DND-41 (cell line): ENCODE measurements around the gene CCR1.
A peak's percentile ranks its signal among the peaks of the same experiment; 100 is the strongest.

ENCODE experiments used
- ATAC-seq: fragments of 200-7000 bp; cut with Tn5 transposase; 3 replicates; pipeline ENCODE4 v1.9.1; 2021; ENCODE audit warnings: low read depth; ENCODE audit not compliant: insufficient read depth
- DNase-seq: peaks from one replicate; pipeline ENCODE4 v3.0.0-alpha.2; 2020
- H2AFZ ChIP-seq: 2 replicates; pipeline ENCODE4 v1.6.0; 2012; ENCODE audit warnings: low read depth, low read length
- H3K27ac ChIP-seq: 2 replicates; pipeline ENCODE4 v1.5.1; 2012; ENCODE audit warnings: low read length, inconsistent platforms
- H3K27me3 ChIP-seq: fragments of 200-600 bp; sonication (generic); 2 replicates; pipeline ENCODE4 v1.6.0; 2012; ENCODE audit warnings: low read length, mild to moderate bottlenecking, inconsistent platforms; ENCODE audit not compliant: insufficient read depth, poor library complexity
- H3K36me3 ChIP-seq: 2 replicates; pipeline ENCODE4 v1.5.1; 2012; ENCODE audit warnings: low read length, inconsistent platforms; ENCODE audit not compliant: insufficient read depth
- H3K4me1 ChIP-seq: 2 replicates; pipeline ENCODE4 v1.5.1; 2012; ENCODE audit warnings: mild to moderate bottlenecking, low read length; ENCODE audit not compliant: insufficient read depth
- H3K4me2 ChIP-seq: 2 replicates; pipeline ENCODE4 v1.6.0; 2012; ENCODE audit warnings: mild to moderate bottlenecking, moderate library complexity, low read length, inconsistent platforms; ENCODE audit not compliant: insufficient read depth
- H3K4me3 ChIP-seq, 2 experiments: fragments of 200-600 bp in 1 of 2; shearing (Covaris generic) in 1 of 2; 2 replicates each; pipeline ENCODE4 v1.5.1; 2012 to 2016; ENCODE audit warnings: inconsistent platforms in 2 of 2, low read length in 2 of 2, mild to moderate bottlenecking in 2 of 2, low read depth in 1 of 2, moderate library complexity in 1 of 2
- H3K79me2 ChIP-seq: 2 replicates; pipeline ENCODE4 v1.6.0; 2012; ENCODE audit warnings: low read length, inconsistent platforms; ENCODE audit not compliant: insufficient read depth
- H3K9ac ChIP-seq: 2 replicates; pipeline ENCODE4 v1.6.0; 2012; ENCODE audit warnings: low read depth, mild to moderate bottlenecking, inconsistent platforms, low read length, moderate library complexity
- H3K9me3 ChIP-seq: 2 replicates; pipeline ENCODE4 v1.5.1; 2012; ENCODE audit warnings: low read length, moderate library complexity, mild to moderate bottlenecking, inconsistent platforms; ENCODE audit not compliant: insufficient read depth, severe bottlenecking
- H4K20me1 ChIP-seq: 2 replicates; pipeline ENCODE4 v1.6.0; 2012; ENCODE audit warnings: low read length; ENCODE audit not compliant: insufficient read depth
- EZH2 ChIP-seq: IDR thresholded peaks from 3 replicates; pipeline ENCODE4 v1.6.1; 2012; ENCODE audit warnings: borderline replicate concordance, low read depth, mild to moderate bottlenecking, moderate library complexity, low read length, inconsistent platforms; ENCODE audit not compliant: severe bottlenecking
- TF ChIP-seq, protein P1 (sequence below): IDR thresholded peaks from 2 replicates; pipeline ENCODE4 v1.5.1; 2012; ENCODE audit warnings: borderline replicate concordance, low read length, moderate library complexity, mild to moderate bottlenecking; ENCODE audit not compliant: poor library complexity, severe bottlenecking; ENCODE audit errors: extremely low read depth

Gene CCR1

DNA sequence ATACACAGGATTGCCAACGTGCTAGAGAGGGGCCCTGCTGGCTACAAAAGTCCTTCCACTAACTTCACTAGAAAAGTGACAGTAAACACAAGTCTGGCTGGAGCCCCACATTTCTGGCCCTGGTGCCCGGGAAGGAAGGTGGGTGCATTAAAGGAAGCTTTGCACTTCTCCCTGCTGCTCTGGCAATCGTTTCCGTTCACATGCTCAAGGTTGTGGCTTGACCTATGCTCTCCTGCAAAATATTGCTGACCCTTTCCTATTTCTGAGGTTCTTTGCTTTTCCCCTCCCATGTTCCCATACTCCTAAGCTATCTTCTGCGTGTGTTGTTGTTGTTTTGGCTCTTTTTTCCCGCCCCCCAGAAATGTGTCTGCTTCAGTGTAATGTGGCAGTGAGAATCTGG is 25.1 kb upstream of the CCR1 start:
- H3K36me3 ChIP-seq = no peaks in the 10 kb centered on the region
- H2AFZ ChIP-seq = no peak overlapping the region
- DNase-seq (no peak), ATAC-seq (no peak)
- no peaks in the 10 kb centered on the region for H3K27me3 ChIP-seq
- no peaks in the 10 kb centered on the region for H3K4me1 ChIP-seq
- no peak overlapping the region for H3K4me2 ChIP-seq
- H4K20me1 ChIP-seq = no peaks in the 10 kb centered on the region
- TF ChIP-seq, protein P1, sequence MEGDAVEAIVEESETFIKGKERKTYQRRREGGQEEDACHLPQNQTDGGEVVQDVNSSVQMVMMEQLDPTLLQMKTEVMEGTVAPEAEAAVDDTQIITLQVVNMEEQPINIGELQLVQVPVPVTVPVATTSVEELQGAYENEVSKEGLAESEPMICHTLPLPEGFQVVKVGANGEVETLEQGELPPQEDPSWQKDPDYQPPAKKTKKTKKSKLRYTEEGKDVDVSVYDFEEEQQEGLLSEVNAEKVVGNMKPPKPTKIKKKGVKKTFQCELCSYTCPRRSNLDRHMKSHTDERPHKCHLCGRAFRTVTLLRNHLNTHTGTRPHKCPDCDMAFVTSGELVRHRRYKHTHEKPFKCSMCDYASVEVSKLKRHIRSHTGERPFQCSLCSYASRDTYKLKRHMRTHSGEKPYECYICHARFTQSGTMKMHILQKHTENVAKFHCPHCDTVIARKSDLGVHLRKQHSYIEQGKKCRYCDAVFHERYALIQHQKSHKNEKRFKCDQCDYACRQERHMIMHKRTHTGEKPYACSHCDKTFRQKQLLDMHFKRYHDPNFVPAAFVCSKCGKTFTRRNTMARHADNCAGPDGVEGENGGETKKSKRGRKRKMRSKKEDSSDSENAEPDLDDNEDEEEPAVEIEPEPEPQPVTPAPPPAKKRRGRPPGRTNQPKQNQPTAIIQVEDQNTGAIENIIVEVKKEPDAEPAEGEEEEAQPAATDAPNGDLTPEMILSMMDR = no peak
- no peak overlapping the region for H3K9ac ChIP-seq
- no peaks in the 10 kb centered on the region for H3K9me3 ChIP-seq
- no peak overlapping the region for H3K27ac ChIP-seq
- H3K4me3 ChIP-seq = no peak overlapping the region
- no peaks in the 10 kb centered on the region for H3K79me2 ChIP-seq

DNA sequence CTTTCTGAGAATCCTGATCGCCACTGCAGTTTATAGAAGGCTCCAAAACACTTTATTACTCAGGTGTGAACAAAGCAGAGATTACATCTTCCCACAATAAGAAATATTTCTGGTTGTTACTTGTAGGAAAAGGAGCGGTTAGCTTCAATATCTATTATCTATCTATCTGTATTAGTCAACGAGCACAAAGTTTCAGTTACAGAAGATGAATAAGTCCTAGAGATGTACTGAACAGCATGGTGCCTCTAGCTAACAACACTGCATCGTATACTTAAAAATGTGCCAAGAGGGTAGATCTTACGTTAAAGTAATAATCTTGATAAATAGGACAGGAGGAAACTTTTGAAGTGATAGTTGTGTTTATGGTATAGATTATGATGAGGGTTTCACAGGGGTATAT is 23.2 kb upstream of the CCR1 start:
- Histone ChIP-seq H3K27ac (no peak overlapping the region), H3K4me3 (no peak overlapping the region), H4K20me1 (no peaks in the 10 kb centered on the region), H3K9ac (no peak overlapping the region), H3K79me2 (no peaks in the 10 kb centered on the region), H2AFZ (no peak overlapping the region), H3K36me3 (no peaks in the 10 kb centered on the region), H3K27me3 (no peaks in the 10 kb centered on the region), H3K4me1 (no peaks in the 10 kb centered on the region), H3K4me2 (no peak overlapping the region), H3K9me3 (peaks cover 2% of the 10 kb centered on the region)
- no peak for ATAC-seq
- DNase-seq = no peak
- TF ChIP-seq, protein P1 = no peak
- TF ChIP-seq EZH2 = no peak

DNA sequence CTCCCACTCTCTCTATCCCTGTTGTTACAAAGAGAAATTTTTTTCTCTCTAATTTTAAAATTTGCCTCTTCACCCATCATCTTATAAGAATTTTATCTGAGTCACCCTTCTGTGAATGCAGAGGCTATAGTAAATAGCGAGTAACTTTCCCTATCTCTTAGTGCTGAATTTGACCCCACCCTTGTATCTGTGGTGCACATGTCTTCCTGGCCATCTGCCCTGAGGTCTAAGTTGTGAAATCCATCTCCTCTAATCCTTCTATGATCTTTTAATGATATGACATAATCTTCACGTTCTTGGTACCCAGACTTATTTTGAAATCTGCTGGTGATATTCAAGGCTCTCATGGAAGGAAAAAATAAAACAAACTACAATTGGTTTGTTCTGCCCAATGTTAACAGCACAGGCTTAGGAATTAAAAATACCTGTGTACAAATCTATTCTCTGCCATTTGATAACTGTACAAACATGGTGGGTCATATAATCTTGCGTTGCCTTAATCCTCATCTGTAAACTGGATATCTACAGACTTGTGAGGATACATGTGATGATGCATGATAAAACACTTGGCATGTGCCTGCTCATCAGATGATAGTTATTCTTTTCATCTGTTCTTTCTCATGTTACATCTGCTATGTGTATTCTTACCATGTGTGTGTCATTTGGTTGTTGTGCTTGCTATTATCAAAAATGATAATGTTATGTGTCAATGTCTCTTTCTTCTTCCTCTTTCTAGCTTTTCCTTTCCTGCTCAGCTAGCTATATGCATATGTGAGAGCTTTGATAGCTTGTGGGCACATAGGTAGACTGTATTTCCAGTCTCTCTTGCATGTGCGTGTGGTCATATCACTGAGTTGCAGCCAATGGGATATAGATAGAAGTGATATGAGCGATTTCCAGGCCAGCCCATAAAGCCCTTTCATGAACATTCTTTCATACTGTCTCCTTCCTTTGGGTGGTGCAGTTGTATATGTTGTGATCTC is 20.4 kb upstream of the CCR1 start:
- Histone ChIP-seq H3K36me3 (no peaks in the 10 kb centered on the region), H3K79me2 (no peaks in the 10 kb centered on the region), H3K4me2 (no peak overlapping the region), H3K4me1 (no peaks in the 10 kb centered on the region), H3K27ac (no peak overlapping the region), H4K20me1 (no peaks in the 10 kb centered on the region), H3K27me3 (no peaks in the 10 kb centered on the region), H2AFZ (no peak overlapping the region), H3K4me3 (no peak overlapping the region), H3K9ac (no peak overlapping the region), H3K9me3 (peaks cover 3% of the 10 kb centered on the region)
- DNase-seq (no peak), ATAC-seq (peak; percentile 50; the same call in 1 of the 3 replicates)
- no peak for TF ChIP-seq EZH2
- TF ChIP-seq, protein P1 = peak; percentile 38
